Chondrocyte (in vitro differentiated cells): ENCODE results near the gene SLC2A3. TPM values are rescaled to one million over a fixed set of nuclear protein-coding genes. Genes with fewer than 3 reads are reported as not detected.
"Not testable (repeated sequence)": the region's sequence is repeated elsewhere in the genome, so short reads cannot be mapped to it uniquely, and the experiment has no call there.

Experiments
- DNase-seq: peaks from one replicate; pipeline ENCODE4 v3.0.0; 2021; ENCODE audit warnings: mixed read lengths, low spot score
- H3K27ac Mint-ChIP-seq: one replicate; pipeline ENCODE4 v1.8.0; 2021; ENCODE audit warnings: mild to moderate bottlenecking, moderate library complexity, mixed read lengths; ENCODE audit not compliant: unreplicated experiment
- H3K27me3 Mint-ChIP-seq: 2 replicates; pipeline ENCODE4 v1.8.0; 2021; ENCODE audit warnings: low read depth, mixed read lengths
- H3K36me3 Mint-ChIP-seq: 2 replicates; pipeline ENCODE4 v1.8.0; 2021; ENCODE audit warnings: low read depth, mixed read lengths
- H3K4me1 Mint-ChIP-seq: 2 replicates; pipeline ENCODE4 v1.8.0; 2021; ENCODE audit warnings: low read depth, mild to moderate bottlenecking, mixed read lengths
- H3K4me3 Mint-ChIP-seq: one replicate; pipeline ENCODE4 v1.8.0; 2021; ENCODE audit warnings: mild to moderate bottlenecking, moderate library complexity, mixed read lengths; ENCODE audit not compliant: unreplicated experiment
- H3K9me3 Mint-ChIP-seq: 2 replicates; pipeline ENCODE4 v1.8.0; 2021; ENCODE audit warnings: low read depth, mixed read lengths
- CTCF ChIP-seq: fragments of 200-600 bp; sonication (generic); IDR thresholded peaks from 2 replicates; pipeline ENCODE4 v1.5.0; 2021; ENCODE audit warnings: antibody characterized with exemption, mild to moderate bottlenecking, moderate library complexity
- total RNA-seq: library from RNA; stranded (reverse); gene quantifications from 3 replicates; pipeline ENCODE4 v1.2.1, GENCODE V29; 2021

The SLC2A3 gene
- total RNA-seq, 1 donor from 2014 or later, result 75.2 TPM

DNA sequence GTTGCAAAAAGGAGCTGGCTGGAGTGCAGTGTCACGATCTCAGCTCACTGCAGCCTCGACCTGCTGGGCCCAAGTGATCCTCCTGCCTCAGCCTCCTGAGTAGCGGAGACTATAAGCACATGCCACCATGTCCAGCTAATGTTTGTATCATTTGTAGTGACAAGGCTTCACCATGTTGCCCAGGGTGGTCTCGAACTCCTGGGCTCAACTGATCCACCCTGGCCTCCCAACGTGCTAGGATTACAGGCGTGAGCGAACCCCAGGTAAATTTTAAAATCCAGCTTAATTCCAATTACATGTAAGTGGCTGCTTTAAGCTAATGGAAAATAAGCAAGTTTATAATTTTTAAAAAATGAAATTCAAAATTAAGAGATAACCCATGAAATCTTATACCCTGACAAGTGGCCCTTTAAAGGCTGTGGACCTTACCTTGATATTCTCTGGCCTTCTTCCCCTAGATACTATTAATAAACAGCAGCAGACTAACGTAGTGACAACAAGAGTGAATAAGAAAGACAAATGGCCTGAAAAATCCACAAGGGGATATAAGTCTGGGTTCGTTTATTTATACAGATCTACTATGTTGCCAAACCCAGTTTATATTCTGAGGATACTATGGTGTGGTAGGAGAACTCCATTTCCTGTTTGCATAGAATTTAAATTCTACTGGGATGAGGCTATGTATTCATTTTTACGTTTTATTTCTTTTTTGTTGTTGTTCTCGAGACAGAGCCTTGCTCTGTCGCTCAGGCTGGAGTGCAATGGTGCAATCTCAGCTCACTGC, 25.6 kb upstream of the SLC2A3 start:
- DNase-seq, result no peak
- no peaks in the 10 kb centered on the region for H3K36me3 Mint-ChIP-seq
- H3K27me3 Mint-ChIP-seq, result no peaks in the 10 kb centered on the region
- no peak overlapping the region for H3K4me3 Mint-ChIP-seq
- peaks cover 24% of the 10 kb centered on the region for H3K4me1 Mint-ChIP-seq
- H3K27ac Mint-ChIP-seq, result no peak overlapping the region
- TF ChIP-seq CTCF, result no peak
- H3K9me3 Mint-ChIP-seq, result no peaks in the 10 kb centered on the region

DNA sequence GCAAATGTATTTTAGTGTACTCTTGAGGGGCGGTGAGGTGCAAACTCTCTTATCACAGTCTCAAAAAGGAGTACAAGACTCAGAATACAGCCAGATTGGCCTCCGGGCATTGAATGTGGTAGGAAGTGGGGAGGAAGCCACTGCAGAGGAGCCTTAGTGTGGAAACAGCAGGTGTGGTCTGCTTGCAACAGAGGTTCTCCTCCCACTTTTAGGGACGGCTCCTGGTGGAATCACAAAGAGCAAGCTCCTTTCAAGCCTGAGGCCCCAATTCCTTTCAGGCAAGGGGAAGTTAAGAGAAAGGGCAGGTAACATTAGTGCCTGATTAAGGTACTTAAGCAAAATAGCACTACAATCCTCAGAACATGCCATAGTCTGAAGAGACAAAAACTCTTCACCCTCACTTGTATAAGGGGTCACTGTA, 23.7 kb upstream of the SLC2A3 start:
- Mint-ChIP-seq H3K27ac (peak overlapping the region; percentile 45), H3K4me1 (peaks cover 24% of the 10 kb centered on the region), H3K36me3 (no peaks in the 10 kb centered on the region), H3K9me3 (no peaks in the 10 kb centered on the region), H3K4me3 (peak overlapping the region; percentile 80), H3K27me3 (no peaks in the 10 kb centered on the region)
- no peak for TF ChIP-seq CTCF
- no peak for DNase-seq

DNA sequence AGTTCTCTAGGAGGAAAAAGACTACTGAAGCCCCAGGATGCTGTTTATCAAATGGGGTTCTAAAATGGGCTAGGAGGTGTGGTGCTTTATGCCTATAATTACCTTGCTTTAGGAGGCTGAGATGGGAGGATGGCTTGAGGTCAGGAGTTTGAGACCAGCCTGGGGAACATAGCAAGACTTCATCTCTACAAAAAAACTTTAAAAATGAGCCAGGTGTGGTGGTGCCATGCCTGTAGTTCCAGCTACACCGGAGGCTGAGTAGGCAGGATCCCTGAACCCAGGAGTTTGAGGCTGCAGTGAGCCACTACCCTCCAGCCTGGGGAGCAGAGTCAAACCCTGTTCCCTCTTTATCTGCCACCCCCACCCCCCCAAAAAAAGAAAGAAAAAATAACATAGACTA, 23.3 kb upstream of the SLC2A3 start:
- Mint-ChIP-seq H3K9me3 (no peaks in the 10 kb centered on the region), H3K27ac (no peak overlapping the region), H3K4me1 (peaks cover 24% of the 10 kb centered on the region), H3K27me3 (no peaks in the 10 kb centered on the region), H3K4me3 (no peak overlapping the region), H3K36me3 (no peaks in the 10 kb centered on the region)
- DNase-seq, result no peak
- TF ChIP-seq CTCF, result no peak

GRCh38 chr12:7954877-7955276, 18.9 kb upstream of the SLC2A3 start:
- DNase-seq, H3K27me3 Mint-ChIP-seq, H3K4me3 Mint-ChIP-seq, H3K9me3 Mint-ChIP-seq, H3K36me3 Mint-ChIP-seq, H3K27ac Mint-ChIP-seq, H3K4me1 Mint-ChIP-seq: not testable (repeated sequence)

DNA sequence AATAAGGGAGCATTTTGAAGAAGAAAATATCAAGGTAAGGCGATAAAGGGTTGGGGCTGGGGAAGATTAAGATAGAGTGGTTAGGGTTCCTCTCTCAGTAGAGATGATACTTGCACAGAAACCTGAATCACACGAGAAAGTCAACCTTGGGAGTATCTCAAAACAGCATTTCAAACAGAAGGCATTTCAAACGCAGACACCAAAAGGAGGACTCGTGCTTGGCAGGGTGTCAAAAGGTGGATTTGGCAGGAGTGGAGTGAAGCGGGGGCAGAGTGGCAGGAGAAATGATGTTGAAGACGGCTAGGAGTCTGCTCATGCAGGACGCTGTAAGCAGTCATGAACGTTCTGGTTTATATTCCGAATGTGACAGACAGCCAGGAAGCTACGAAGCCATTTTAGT, 18.4 kb upstream of the SLC2A3 start:
- H3K36me3 Mint-ChIP-seq, H3K27ac Mint-ChIP-seq, H3K27me3 Mint-ChIP-seq: not testable (repeated sequence)

GRCh38 chr12:7953912-7954311, 17.9 kb upstream of the SLC2A3 start:
- H3K27me3 Mint-ChIP-seq, DNase-seq, H3K4me3 Mint-ChIP-seq, H3K27ac Mint-ChIP-seq, H3K4me1 Mint-ChIP-seq, H3K36me3 Mint-ChIP-seq, H3K9me3 Mint-ChIP-seq: not testable (repeated sequence)

More for the DNA sequence above, 18.4 kb upstream of the SLC2A3 start:
- not testable (repeated sequence) for H3K4me1 Mint-ChIP-seq, H3K4me3 Mint-ChIP-seq, H3K9me3 Mint-ChIP-seq, DNase-seq

- no peak for TF ChIP-seq CTCF
- H3K9me3 Mint-ChIP-seq, result no peaks in the 10 kb centered on the region
- no peaks in the 10 kb centered on the region for H3K27me3 Mint-ChIP-seq
- H3K4me1 Mint-ChIP-seq, result no peaks in the 10 kb centered on the region
- no peak for DNase-seq
- no peaks in the 10 kb centered on the region for H3K36me3 Mint-ChIP-seq
- no peak overlapping the region for H3K27ac Mint-ChIP-seq
- no peak overlapping the region for H3K4me3 Mint-ChIP-seq
These were observed 15.7 kb upstream of the SLC2A3 start for GRCh38 chr12:7951671-7952070.

- not testable (repeated sequence) for DNase-seq, H3K9me3 Mint-ChIP-seq, H3K36me3 Mint-ChIP-seq, H3K4me3 Mint-ChIP-seq, H3K27ac Mint-ChIP-seq, H3K27me3 Mint-ChIP-seq, H3K4me1 Mint-ChIP-seq
These were observed 14.4 kb upstream of the SLC2A3 start for GRCh38 chr12:7950230-7950943.
